NCI-H2227 (cell line): ENCODE data around the gene RYR2.

Source experiments
- DNase-seq: peaks from one replicate; lab custom pipeline; 2025; ENCODE audit not compliant: unreplicated experiment; lab: John Stamatoyannopoulos, UW

Gene RYR2

GRCh38 chr1:237197470-237198425 lies 155.8 kb downstream of the RYR2 start:
- no peak for DNase-seq

- DNase-seq, result no peak
Measured at GRCh38 chr1:237199026-237199425, 157.0 kb downstream of the RYR2 start.

- no peak for DNase-seq
Measured at GRCh38 chr1:237201155-237201554, 159.2 kb downstream of the RYR2 start.

- no peak for DNase-seq
Measured at GRCh38 chr1:237204841-237205240, 162.9 kb downstream of the RYR2 start.

- no peak for DNase-seq
Measured at GRCh38 chr1:237205400-237206064, 163.5 kb downstream of the RYR2 start.

GRCh38 chr1:237206065-237206414 lies 164.1 kb downstream of the RYR2 start:
- DNase-seq, result no peak

- DNase-seq, result no peak
Measured at GRCh38 chr1:237211031-237211430, 169.0 kb downstream of the RYR2 start.

GRCh38 chr1:237211540-237211939 lies 169.6 kb downstream of the RYR2 start:
- no peak for DNase-seq

- DNase-seq, result no peak
Measured at GRCh38 chr1:237219751-237220642, 178.0 kb downstream of the RYR2 start.

- DNase-seq, result no peak
Measured at GRCh38 chr1:237223419-237223818, 181.4 kb downstream of the RYR2 start.

- DNase-seq, result no peak
Measured at GRCh38 chr1:237226177-237226944, 184.4 kb downstream of the RYR2 start.

GRCh38 chr1:237227476-237227875 lies 185.5 kb downstream of the RYR2 start:
- DNase-seq, result no peak

GRCh38 chr1:237228421-237228820 lies 186.4 kb downstream of the RYR2 start:
- no peak for DNase-seq

- no peak for DNase-seq
Measured at GRCh38 chr1:237229333-237229732, 187.3 kb downstream of the RYR2 start.

GRCh38 chr1:237232501-237232900 lies 190.5 kb downstream of the RYR2 start:
- no peak for DNase-seq

GRCh38 chr1:237235091-237235490 lies 193.1 kb downstream of the RYR2 start:
- DNase-seq, result no peak

GRCh38 chr1:237237721-237238120 lies 195.7 kb downstream of the RYR2 start:
- DNase-seq, result no peak

GRCh38 chr1:237239248-237239647 lies 197.3 kb downstream of the RYR2 start:
- no peak for DNase-seq

GRCh38 chr1:237241038-237241437 lies 199.1 kb downstream of the RYR2 start:
- DNase-seq, result no peak

- DNase-seq, result no peak
Measured at GRCh38 chr1:237244778-237245177, 202.8 kb downstream of the RYR2 start.

- no peak for DNase-seq
Measured at GRCh38 chr1:237247442-237247841, 205.5 kb downstream of the RYR2 start.
